CD8-positive, alpha-beta memory T cell (primary cell): ENCODE results near the gene GLB1L3. TPM values are rescaled to one million over a fixed set of nuclear protein-coding genes. Genes with fewer than 3 reads are reported as not detected.
A peak's percentile ranks its signal among the peaks of the same experiment; 100 is the strongest.

Experiments
- CTCF ChIA-PET: fragments of 350-600 bp; sonication (Branson Sonifier 250); formaldehyde crosslinking; loops from one replicate; lab custom pipeline; 2021; ENCODE audit warnings: antibody characterized with exemption; lab: Charles Lee
- POLR2A ChIA-PET: fragments of 350-600 bp; sonication (Branson Sonifier 250); formaldehyde crosslinking; loops from one replicate; lab custom pipeline; 2021; ENCODE audit warnings: antibody characterized with exemption; lab: Charles Lee
- DNase-seq, 5 donors: peaks; one replicate each; pipeline versions ENCODE4 v3.0.0 to v3.0.0-alpha.2; 2020 to 2022; ENCODE audit warnings: mixed read lengths in 1 of 5
- H3K27ac ChIP-seq: one replicate; pipeline ENCODE4 v1.7.0; 2013; ENCODE audit warnings: low read depth, mild to moderate bottlenecking, low read length, moderate library complexity
- H3K27me3 ChIP-seq: 2 replicates; pipeline ENCODE4 v1.7.0; 2013; ENCODE audit warnings: low read length, mild to moderate bottlenecking; ENCODE audit not compliant: insufficient read depth, poor library complexity, severe bottlenecking
- H3K36me3 ChIP-seq: 2 replicates; pipeline ENCODE4 v1.7.0; 2013; ENCODE audit warnings: mild to moderate bottlenecking, low read length, moderate library complexity; ENCODE audit not compliant: insufficient read depth
- H3K4me1 ChIP-seq: 2 replicates; pipeline ENCODE4 v1.7.0; 2013; ENCODE audit warnings: mild to moderate bottlenecking, low read length, moderate library complexity; ENCODE audit not compliant: insufficient read depth
- H3K4me3 ChIP-seq: 2 replicates; pipeline ENCODE4 v1.7.0; 2013; ENCODE audit warnings: mild to moderate bottlenecking, low read length
- H3K9me3 ChIP-seq: 2 replicates; pipeline ENCODE4 v1.7.0; 2013; ENCODE audit warnings: mild to moderate bottlenecking, low read length
- H3K27ac Mint-ChIP-seq, 8 donors: one replicate each; pipeline ENCODE4 v1.8.0; 2020 to 2021; ENCODE audit warnings: mixed read lengths in 8 of 8, mild to moderate bottlenecking in 6 of 8, inconsistent platforms in 3 of 8, moderate library complexity in 3 of 8
- H3K27me3 Mint-ChIP-seq, 2 donors: one replicate each; pipeline ENCODE4 v1.8.0; 2020 to 2021; ENCODE audit warnings: mixed read lengths in 2 of 2, mild to moderate bottlenecking in 1 of 2, moderate library complexity in 1 of 2
- H3K36me3 Mint-ChIP-seq, 3 donors: one replicate each; pipeline ENCODE4 v1.8.0; 2020 to 2021; ENCODE audit warnings: mixed read lengths in 3 of 3, inconsistent platforms in 1 of 3, mild to moderate bottlenecking in 1 of 3
- H3K4me1 Mint-ChIP-seq, 3 donors: one replicate each; pipeline ENCODE4 v1.8.0; 2020 to 2021; ENCODE audit warnings: mixed read lengths in 3 of 3, inconsistent platforms in 1 of 3, mild to moderate bottlenecking in 1 of 3
- H3K4me3 Mint-ChIP-seq, 7 donors: one replicate each; pipeline ENCODE4 v1.8.0; 2020 to 2021; ENCODE audit warnings: mixed read lengths in 7 of 7, mild to moderate bottlenecking in 6 of 7, moderate library complexity in 4 of 7, inconsistent platforms in 2 of 7
- H3K9me3 Mint-ChIP-seq, 5 donors: one replicate each; pipeline ENCODE4 v1.8.0; 2020 to 2022; ENCODE audit warnings: mixed read lengths in 5 of 5, mild to moderate bottlenecking in 3 of 5, moderate library complexity in 2 of 5, inconsistent platforms in 1 of 5
- polyA plus RNA-seq: library from polyadenylated mRNA; unstranded; fragments of 300-500 nt; fragmentation: Illumina TruSeq; gene quantifications from one replicate; pipeline ENCODE4 v1.2.3, GENCODE V29; 2021
- total RNA-seq, 2 experiments: library from RNA; stranded (reverse); gene quantifications; one replicate each; pipeline ENCODE4 v1.2.3, GENCODE V29; 2021

GLB1L3 gene
- total and polyA plus RNA-seq, 3 experiments from 2014 or later: 2.0 to 3.0 (median 2.3) TPM

- Histone ChIP-seq H3K36me3 (no peaks in the 10 kb centered on the region), H3K9me3 (no peaks in the 10 kb centered on the region), H3K4me3 (no peak overlapping the region), H3K27me3 (no peaks in the 10 kb centered on the region), H3K27ac (no peak overlapping the region), H3K4me1 (peaks cover 5% of the 10 kb centered on the region)
- Mint-ChIP-seq H3K4me3 (no peak overlapping the region), H3K9me3 (peaks cover 0 to 2% (median 0%) of the 10 kb centered on the region in 5 donors), H3K4me1 (peaks cover 9 to 16% (median 14%) of the 10 kb centered on the region in 3 donors), H3K27me3 (peaks cover 5 to 10% of the 10 kb centered on the region in 2 donors), H3K36me3 (peaks cover 0 to 5% (median 0%) of the 10 kb centered on the region in 3 donors), H3K27ac (no peak overlapping the region)
- DNase-seq: peak in 1 of 5 donors; percentile 27
- CTCF ChIA-PET: no interaction called here
- POLR2A ChIA-PET: no interaction called here
These were observed 88.1 kb downstream of the GLB1L3 start for GRCh38 chr11:134364261-134364660.

GRCh38 chr11:134365011-134365925 is 89.1 kb downstream of the GLB1L3 start:
- peak in 1 of 5 donors; percentile 18 for DNase-seq
- no peaks in the 10 kb centered on the region for H3K36me3 ChIP-seq
- H3K4me1 Mint-ChIP-seq: peaks cover 2 to 9% (median 5%) of the 10 kb centered on the region in 3 donors
- CTCF ChIA-PET: interaction anchor here (0.7 kb wide), 1 partner anchor 495 kb away, joined by 3 read pairs; no protein-coding TSS in a partner anchor
- H3K9me3 Mint-ChIP-seq: no peaks in the 10 kb centered on the region
- H3K9me3 ChIP-seq: no peaks in the 10 kb centered on the region
- no peak overlapping the region for H3K27ac ChIP-seq
- H3K27me3 Mint-ChIP-seq: peaks cover 2 to 10% of the 10 kb centered on the region in 2 donors
- no peak overlapping the region for H3K4me3 Mint-ChIP-seq
- H3K27ac Mint-ChIP-seq: no peak overlapping the region
- H3K4me1 ChIP-seq: no peaks in the 10 kb centered on the region
- no peaks in the 10 kb centered on the region for H3K36me3 Mint-ChIP-seq
- POLR2A ChIA-PET: no interaction called here
- no peaks in the 10 kb centered on the region for H3K27me3 ChIP-seq
- H3K4me3 ChIP-seq: no peak overlapping the region

- H3K4me1 ChIP-seq: no peaks in the 10 kb centered on the region
- Mint-ChIP-seq H3K9me3 (no peaks in the 10 kb centered on the region), H3K27ac (peak overlapping the region in 1 of 8 donors; percentile 43), H3K4me1 (peaks cover 2 to 6% (median 5%) of the 10 kb centered on the region in 3 donors), H3K27me3 (peaks cover 2 to 10% of the 10 kb centered on the region in 2 donors), H3K4me3 (no peak overlapping the region), H3K36me3 (no peaks in the 10 kb centered on the region)
- no peak overlapping the region for H3K4me3 ChIP-seq
- H3K36me3 ChIP-seq: no peaks in the 10 kb centered on the region
- H3K9me3 ChIP-seq: no peaks in the 10 kb centered on the region
- ChIA-PET POLR2A (no interaction called here), CTCF (no interaction called here)
- peak in 1 of 5 donors; percentile 3 for DNase-seq
- H3K27me3 ChIP-seq: no peaks in the 10 kb centered on the region
- H3K27ac ChIP-seq: no peak overlapping the region
These were observed 90.1 kb downstream of the GLB1L3 start for GRCh38 chr11:134366254-134366653.

- ChIA-PET CTCF (no interaction called here), POLR2A (no interaction called here)
- Mint-ChIP-seq H3K4me3 (no peak overlapping the region), H3K27me3 (peaks cover 2 to 6% of the 10 kb centered on the region in 2 donors), H3K36me3 (no peaks in the 10 kb centered on the region), H3K27ac (no peak overlapping the region), H3K4me1 (no peaks in the 10 kb centered on the region), H3K9me3 (no peaks in the 10 kb centered on the region)
- DNase-seq: peak in 1 of 5 donors; percentile 43
- no peaks in the 10 kb centered on the region for H3K27me3 ChIP-seq
- H3K36me3 ChIP-seq: no peaks in the 10 kb centered on the region
- no peak overlapping the region for H3K27ac ChIP-seq
- H3K9me3 ChIP-seq: no peaks in the 10 kb centered on the region
- no peak overlapping the region for H3K4me3 ChIP-seq
- no peaks in the 10 kb centered on the region for H3K4me1 ChIP-seq
These were observed 91.6 kb downstream of the GLB1L3 start for GRCh38 chr11:134367781-134368180.

Other genes with a start within 250 kb of the GLB1L3 start
- gene JAM3, start 207.3 kb upstream of the GLB1L3 start, total RNA-seq: 10 to 100 TPM; 12.5 to 14.8 TPM
- 4.9 TPM for gene JAM3, start 207.3 kb upstream of the GLB1L3 start, polyA plus RNA-seq
- gene NCAPD3, start 52.4 kb upstream of the GLB1L3 start, total RNA-seq: 10 to 100 TPM; 76.7 to 80.4 TPM
- gene NCAPD3, start 52.4 kb upstream of the GLB1L3 start, polyA plus RNA-seq: 14.3 TPM
- gene VPS26B, start 51.7 kb upstream of the GLB1L3 start, total RNA-seq: 10 to 100 TPM; 36.6 to 36.7 TPM
- gene VPS26B, start 51.7 kb upstream of the GLB1L3 start, polyA plus RNA-seq: 73.5 TPM
- gene THYN1, start 23.0 kb upstream of the GLB1L3 start, total RNA-seq: 10 to 100 TPM; 58.9 to 68.4 TPM
- gene THYN1, start 23.0 kb upstream of the GLB1L3 start, polyA plus RNA-seq: 133 TPM
- gene ACAD8, start 22.8 kb upstream of the GLB1L3 start, total RNA-seq: 10 to 100 TPM; 27.1 to 28.2 TPM
- gene ACAD8, start 22.8 kb upstream of the GLB1L3 start, polyA plus RNA-seq: 20.9 TPM
- 1 to 10 TPM; 8.6 to 9.5 TPM for gene GLB1L2, start 55.6 kb downstream of the GLB1L3 start, total RNA-seq
- gene GLB1L2, start 55.6 kb downstream of the GLB1L3 start, polyA plus RNA-seq: 0.70 TPM
- gene B3GAT1, start 135.9 kb downstream of the GLB1L3 start, total RNA-seq: under 1 TPM; 0.35 to 0.44 TPM
- 0.07 TPM for gene B3GAT1, start 135.9 kb downstream of the GLB1L3 start, polyA plus RNA-seq